Neuronal stem cell (in vitro differentiated cells): ENCODE results near the gene THSD4.

Experiments
- DNase-seq: peaks from one replicate; pipeline ENCODE4 v3.0.0-alpha.2; 2013; ENCODE audit warnings: low spot score
- H2AFZ ChIP-seq: one replicate; pipeline ENCODE4 v1.6.1; 2013; ENCODE audit warnings: mild to moderate bottlenecking, low read length, inconsistent platforms
- H2AK5ac ChIP-seq: 2 replicates; pipeline ENCODE4 v1.6.1; 2013; ENCODE audit warnings: low read depth, mild to moderate bottlenecking, inconsistent platforms, low read length, moderate library complexity, mixed read lengths
- H2BK120ac ChIP-seq: 2 replicates; pipeline ENCODE4 v1.6.1; 2013; ENCODE audit warnings: low read depth, mild to moderate bottlenecking, inconsistent platforms, low read length, moderate library complexity, mixed read lengths
- H2BK12ac ChIP-seq: one replicate; pipeline ENCODE4 v1.6.1; 2013; ENCODE audit warnings: low read length, inconsistent platforms
- H2BK15ac ChIP-seq: 2 replicates; pipeline ENCODE4 v1.6.1; 2013; ENCODE audit warnings: mild to moderate bottlenecking, low read length, inconsistent platforms, mixed read lengths
- H2BK5ac ChIP-seq: one replicate; pipeline ENCODE4 v1.6.1; 2013; ENCODE audit warnings: inconsistent platforms, mild to moderate bottlenecking, low read length, moderate library complexity
- H3K14ac ChIP-seq: one replicate; pipeline ENCODE4 v1.6.1; 2013; ENCODE audit warnings: low read length, inconsistent platforms
- H3K18ac ChIP-seq: 2 replicates; pipeline ENCODE4 v1.6.1; 2013; ENCODE audit warnings: low read length, inconsistent platforms
- H3K23ac ChIP-seq: 2 replicates; pipeline ENCODE4 v1.6.1; 2013; ENCODE audit warnings: low read depth, mild to moderate bottlenecking, mixed read lengths, low read length, inconsistent platforms; ENCODE audit not compliant: poor library complexity
- H3K27ac ChIP-seq: replicated peaks from 3 replicates; pipeline ENCODE4 v1.5.1; 2013; ENCODE audit warnings: low read length, inconsistent platforms
- H3K27me3 ChIP-seq, 3 experiments: 2 replicates each; pipeline ENCODE4 v1.6.1; 2013; ENCODE audit warnings: low read length in 3 of 3, mild to moderate bottlenecking in 2 of 3, inconsistent platforms in 1 of 3, low read depth in 1 of 3, mixed read lengths in 1 of 3, moderate library complexity in 1 of 3; ENCODE audit not compliant: control insufficient read depth in 3 of 3, insufficient read depth in 3 of 3
- H3K36me3 ChIP-seq, 2 donors: replicated peaks in 1 of 2; 2 replicates each; pipeline ENCODE4 v1.6.1; 2013; ENCODE audit warnings: low read length in 2 of 2; ENCODE audit not compliant: control insufficient read depth in 2 of 2, insufficient read depth in 2 of 2
- H3K4ac ChIP-seq: 2 replicates; pipeline ENCODE4 v1.6.1; 2013; ENCODE audit warnings: inconsistent platforms, mild to moderate bottlenecking, low read length, moderate library complexity
- H3K4me1 ChIP-seq, 2 donors: 1 replicate in 1 of 2; 2 replicates in 1 of 2; pipeline ENCODE4 v1.6.1; 2013; ENCODE audit warnings: low read length in 2 of 2, low read depth in 1 of 2; ENCODE audit not compliant: control insufficient read depth in 2 of 2, insufficient read depth in 1 of 2
- H3K4me2 ChIP-seq: one replicate; pipeline ENCODE4 v1.6.1; 2013; ENCODE audit warnings: mild to moderate bottlenecking, low read length, inconsistent platforms; ENCODE audit not compliant: insufficient read depth, poor library complexity, severe bottlenecking
- H3K4me3 ChIP-seq, 2 donors: 2 replicates each; pipeline ENCODE4 v1.5.1; 2013; ENCODE audit warnings: low read length in 2 of 2, mild to moderate bottlenecking in 2 of 2, inconsistent platforms in 1 of 2, moderate library complexity in 1 of 2
- H3K79me1 ChIP-seq: one replicate; pipeline ENCODE4 v1.6.1; 2013; ENCODE audit warnings: low read depth, mild to moderate bottlenecking, inconsistent platforms, low read length, moderate library complexity
- H3K9ac ChIP-seq: one replicate; pipeline ENCODE4 v1.6.1; 2013; ENCODE audit warnings: mild to moderate bottlenecking, low read depth, low read length, inconsistent platforms; ENCODE audit not compliant: poor library complexity
- H3K9me3 ChIP-seq, 2 donors: replicated peaks in 1 of 2; 2 replicates each; pipeline versions ENCODE3 to v1.6.1; 2013; ENCODE audit warnings: low read length in 2 of 2, mild to moderate bottlenecking in 2 of 2, inconsistent platforms in 1 of 2, low read depth in 1 of 2, mixed read lengths in 1 of 2, moderate library complexity in 1 of 2; ENCODE audit not compliant: control insufficient read depth in 2 of 2, insufficient read depth in 1 of 2
- H4K8ac ChIP-seq: one replicate; pipeline ENCODE4 v1.6.1; 2013; ENCODE audit warnings: low read depth, mild to moderate bottlenecking, inconsistent platforms, low read length, moderate library complexity
- H4K91ac ChIP-seq: one replicate; pipeline ENCODE4 v1.6.1; 2013; ENCODE audit warnings: low read length, low read depth, mild to moderate bottlenecking, inconsistent platforms; ENCODE audit not compliant: poor library complexity
- WGBS, 2 donors: extraction: QIAGEN DNeasy Blood & Tissue Kit; methylation state at CpG; one replicate each; pipeline ENCODE4 v1.1.7; 2013; ENCODE audit warnings: missing lambda C conversion rate in 2 of 2, mixed read lengths in 1 of 2; ENCODE audit not compliant: insufficient read length in 2 of 2, insufficient replicate concordance in 1 of 2; ENCODE audit errors: extremely low coverage in 2 of 2; 5-methylcytosine and 5-hydroxymethylcytosine counted together

THSD4 gene

GRCh38 chr15:71792521-71792920 is 677.2 kb downstream of the THSD4 start:
- Histone ChIP-seq H3K4me3 (no peak overlapping the region), H2AFZ (no peak overlapping the region), H4K91ac (no peak overlapping the region), H3K27me3 (no peaks in the 10 kb centered on the region), H3K4me2 (no peak overlapping the region), H3K4me1 (no peaks in the 10 kb centered on the region), H3K9ac (no peak overlapping the region), H2BK15ac (no peak overlapping the region), H3K9me3 (no peaks in the 10 kb centered on the region), H2AK5ac (no peak overlapping the region), H3K27ac (no peak overlapping the region), H3K23ac (no peak overlapping the region), H3K18ac (no peak overlapping the region), H3K79me1 (no peaks in the 10 kb centered on the region), H3K4ac (no peak overlapping the region), H2BK5ac (no peak overlapping the region), H3K14ac (no peak overlapping the region), H4K8ac (no peak overlapping the region), H2BK12ac (no peak overlapping the region), H3K36me3 (peaks cover 0 to 1% of the 10 kb centered on the region in 2 donors), H2BK120ac (no peak overlapping the region)
- WGBS, 2 donors = no CpG with 5 or more reads among the region's 2 CpGs
- no peak for DNase-seq

- no CpG with 5 or more reads among the region's 6 CpGs for WGBS, 2 donors
- Histone ChIP-seq H2AFZ (no peak overlapping the region), H4K91ac (no peak overlapping the region), H3K4me2 (no peak overlapping the region), H3K36me3 (no peaks in the 10 kb centered on the region), H3K79me1 (no peaks in the 10 kb centered on the region), H3K27ac (no peak overlapping the region), H3K14ac (no peak overlapping the region), H3K4me3 (no peak overlapping the region), H3K18ac (no peak overlapping the region), H3K27me3 (no peaks in the 10 kb centered on the region), H3K4me1 (peaks cover 0 to 3% of the 10 kb centered on the region in 2 donors), H3K9me3 (no peaks in the 10 kb centered on the region), H4K8ac (no peak overlapping the region), H2BK120ac (no peak overlapping the region), H2BK15ac (no peak overlapping the region), H2AK5ac (no peak overlapping the region), H2BK5ac (no peak overlapping the region), H3K9ac (no peak overlapping the region), H2BK12ac (no peak overlapping the region), H3K23ac (no peak overlapping the region), H3K4ac (no peak overlapping the region)
- DNase-seq = no peak
Observed at GRCh38 chr15:71798641-71799040, 683.4 kb downstream of the THSD4 start.

GRCh38 chr15:71800190-71800589 is 684.9 kb downstream of the THSD4 start:
- H3K4ac ChIP-seq = no peak overlapping the region

GRCh38 chr15:71800835-71801745 is 685.8 kb downstream of the THSD4 start:
- no CpG with 5 or more reads among the region's 17 CpGs for WGBS, 2 donors
- Histone ChIP-seq H3K18ac (no peak overlapping the region), H3K4me2 (no peak overlapping the region), H3K4me1 (peaks cover 0 to 3% of the 10 kb centered on the region in 2 donors), H3K9me3 (no peaks in the 10 kb centered on the region), H3K9ac (no peak overlapping the region), H2BK15ac (no peak overlapping the region), H2AK5ac (no peak overlapping the region), H2AFZ (no peak overlapping the region), H4K8ac (no peak overlapping the region), H3K36me3 (no peaks in the 10 kb centered on the region), H3K23ac (no peak overlapping the region), H3K27ac (no peak overlapping the region), H3K4me3 (no peak overlapping the region), H2BK12ac (no peak overlapping the region), H4K91ac (no peak overlapping the region), H3K79me1 (no peaks in the 10 kb centered on the region), H3K14ac (no peak overlapping the region), H2BK120ac (no peak overlapping the region), H3K27me3 (no peaks in the 10 kb centered on the region), H3K4ac (no peak overlapping the region), H2BK5ac (no peak overlapping the region)
- peak; percentile 75 for DNase-seq

More at GRCh38 chr15:71800190-71800589, 684.9 kb downstream of the THSD4 start:
- Histone ChIP-seq H3K4me2 (no peak overlapping the region), H3K9me3 (no peaks in the 10 kb centered on the region), H3K23ac (no peak overlapping the region), H3K18ac (no peak overlapping the region), H4K91ac (no peak overlapping the region), H3K4me1 (peaks cover 0 to 3% of the 10 kb centered on the region in 2 donors), H2AFZ (no peak overlapping the region), H2BK120ac (no peak overlapping the region), H2BK15ac (no peak overlapping the region), H3K4me3 (no peak overlapping the region), H3K27ac (no peak overlapping the region), H2AK5ac (no peak overlapping the region), H3K79me1 (no peaks in the 10 kb centered on the region), H3K27me3 (no peaks in the 10 kb centered on the region), H3K36me3 (no peaks in the 10 kb centered on the region), H2BK12ac (no peak overlapping the region), H3K14ac (no peak overlapping the region), H3K9ac (no peak overlapping the region), H2BK5ac (no peak overlapping the region), H4K8ac (no peak overlapping the region)
- no CpG with 5 or more reads among the region's 3 CpGs for WGBS, 2 donors
- no peak for DNase-seq
